Gastrocnemius medialis (tissue), 4 donors: ENCODE measurements around the gene AKR1C3.

Experiments
- CTCF ChIP-seq, 5 experiments: fragments of 450-650 bp in 3 of 5; fragments of 200-600 bp in 2 of 5; sonication (generic) in 2 of 5; IDR thresholded peaks in 4 of 5; conservative IDR thresholded peaks in 1 of 5; 1 replicate in 4 of 5; 2 replicates in 1 of 5; pipeline ENCODE4 v1.5.1; 2016 to 2019; ENCODE audit warnings: antibody characterized with exemption in 5 of 5, mild to moderate bottlenecking in 3 of 5, moderate library complexity in 3 of 5
- POLR2A ChIP-seq, 2 donors: fragments of 450-650 bp; IDR thresholded peaks; one replicate each; pipeline ENCODE4 v1.6.1; 2017; ENCODE audit warnings: antibody characterized with exemption in 2 of 2, mild to moderate bottlenecking in 2 of 2, moderate library complexity in 2 of 2

- TF ChIP-seq CTCF (IDR thresholded peaks at IDR 0.05 in 4 of 5, conservative IDR thresholded peaks at IDR 0.05 in 1 of 5) (peak in 1 of 5 experiments; percentile 9), POLR2A (IDR thresholded peaks at IDR 0.05) (no peak)
These were observed 1.5 kb downstream of the AKR1C3 start for GRCh38 chr10:5095687-5096086.
